Measurements from ENCODE around the gene ORAI2.
"Not testable (repeated sequence)": the region's sequence is repeated elsewhere in the genome, so short reads cannot be mapped to it uniquely, and the experiment has no call there.

Gene ORAI2

DNA sequence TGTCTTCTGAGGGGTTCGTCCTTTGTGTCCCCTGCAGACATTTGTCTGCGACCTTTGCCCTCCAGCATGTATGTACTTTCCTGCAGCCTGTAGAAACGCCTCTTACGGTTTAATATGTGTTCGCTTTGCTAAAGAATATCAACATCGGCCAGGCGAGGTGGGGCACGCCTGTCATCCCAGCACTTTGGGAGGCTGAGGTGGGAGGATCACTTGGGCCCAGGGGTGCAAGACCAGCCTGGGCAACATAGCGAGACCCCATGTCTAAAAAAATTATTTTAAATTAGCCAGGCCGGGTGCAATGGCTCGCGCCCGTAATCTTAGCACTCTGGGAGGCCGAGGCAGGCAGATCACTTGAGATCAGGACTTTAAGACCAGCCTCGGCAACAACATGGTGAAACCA lies 15.8 kb downstream of the ORAI2 start:
- DNase-seq: no peak

DNA sequence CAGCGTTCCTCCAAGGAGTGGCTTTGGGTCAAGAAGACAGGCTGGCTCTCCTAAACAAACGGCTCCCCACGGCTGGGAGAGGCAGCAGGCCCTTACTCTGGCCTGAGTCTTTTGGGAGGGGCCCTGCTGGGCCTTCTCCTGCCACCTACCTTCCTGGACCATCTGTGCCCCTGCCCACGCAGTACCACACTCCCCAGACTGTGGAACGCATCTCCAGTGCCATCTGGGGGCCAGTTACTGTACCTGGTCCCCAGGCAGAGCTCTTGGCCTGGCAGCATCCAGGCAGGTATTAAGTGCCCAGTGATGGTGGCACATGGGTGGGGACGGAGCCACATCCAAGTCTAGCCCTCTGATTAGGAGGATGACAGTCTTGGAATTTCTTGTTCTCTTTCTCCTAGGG lies 16.9 kb downstream of the ORAI2 start:
- peak; percentile 48 for DNase-seq

DNA sequence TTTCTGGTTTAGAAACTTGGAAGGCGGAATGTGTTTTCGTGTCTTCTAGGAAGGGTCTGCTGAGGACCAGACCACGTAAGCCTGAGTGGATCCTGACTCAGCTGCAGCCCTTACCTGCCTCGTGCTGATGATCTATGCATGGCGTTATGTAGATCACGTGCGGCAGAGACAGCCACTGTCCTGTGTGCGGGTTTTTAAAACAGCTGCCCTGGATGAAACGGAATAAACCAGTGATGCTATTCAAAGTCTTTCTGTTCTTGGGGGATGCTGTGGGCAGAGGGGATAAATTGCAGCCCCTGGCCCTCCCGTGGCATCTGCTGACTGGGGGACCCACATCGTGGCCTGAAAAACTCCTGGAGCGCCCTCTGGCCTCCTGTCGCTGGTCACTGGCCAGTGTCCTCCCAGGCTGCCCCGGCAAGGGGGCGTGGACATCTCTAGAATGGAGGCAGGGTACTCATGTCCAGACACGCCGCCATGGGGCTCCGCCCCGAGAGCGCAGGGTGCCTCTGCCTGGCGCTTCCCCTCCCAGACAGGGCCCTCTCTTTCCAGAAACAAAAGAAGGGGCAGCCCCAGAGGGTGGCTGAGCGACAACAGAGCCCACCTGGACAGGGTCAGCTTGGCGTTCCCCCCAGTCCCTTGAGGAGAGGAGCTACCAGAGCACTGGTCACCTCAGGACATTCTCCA lies 18.1 kb downstream of the ORAI2 start:
- DNase-seq: no peak

DNA sequence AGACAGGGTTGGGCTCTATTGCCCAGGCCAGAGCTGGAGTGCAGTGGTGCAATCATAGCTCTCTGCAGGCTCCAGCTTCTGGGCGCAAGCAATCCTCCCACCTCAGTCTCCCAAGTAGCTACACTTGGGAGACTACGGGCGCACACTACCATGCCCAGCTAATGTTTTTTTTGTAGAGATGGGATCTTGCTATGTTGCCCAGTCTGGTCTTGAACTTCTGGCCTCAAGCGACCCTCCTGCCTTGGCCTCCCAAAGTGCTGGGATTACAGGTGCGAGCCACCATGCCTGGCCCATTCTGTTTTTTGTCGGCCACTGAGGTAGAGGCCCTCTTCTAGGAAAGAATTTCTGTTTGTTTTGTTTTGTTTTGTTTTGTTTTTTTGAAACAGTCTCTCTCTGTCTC lies 19.1 kb downstream of the ORAI2 start:
- no peak for DNase-seq

DNA sequence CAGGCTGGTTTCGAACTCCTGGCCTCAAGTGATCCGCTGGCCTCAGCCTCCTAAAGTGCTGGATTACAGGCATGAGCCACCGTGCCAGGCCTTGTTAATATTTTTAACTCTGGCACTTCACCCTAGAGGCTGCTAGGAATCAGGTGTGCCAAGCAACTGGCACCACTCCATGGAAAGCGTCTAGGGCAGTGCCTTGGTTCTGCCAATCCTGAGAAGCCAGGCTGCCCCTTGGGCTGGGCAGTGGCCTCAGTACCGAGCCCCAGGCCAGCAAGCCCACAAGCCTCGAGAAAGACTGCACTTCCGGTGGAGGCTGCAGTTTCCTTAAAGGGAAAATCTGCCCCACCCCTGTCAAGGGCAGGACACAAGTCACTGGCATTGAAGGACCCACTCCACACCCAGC lies 19.9 kb downstream of the ORAI2 start:
- DNase-seq: no peak

DNA sequence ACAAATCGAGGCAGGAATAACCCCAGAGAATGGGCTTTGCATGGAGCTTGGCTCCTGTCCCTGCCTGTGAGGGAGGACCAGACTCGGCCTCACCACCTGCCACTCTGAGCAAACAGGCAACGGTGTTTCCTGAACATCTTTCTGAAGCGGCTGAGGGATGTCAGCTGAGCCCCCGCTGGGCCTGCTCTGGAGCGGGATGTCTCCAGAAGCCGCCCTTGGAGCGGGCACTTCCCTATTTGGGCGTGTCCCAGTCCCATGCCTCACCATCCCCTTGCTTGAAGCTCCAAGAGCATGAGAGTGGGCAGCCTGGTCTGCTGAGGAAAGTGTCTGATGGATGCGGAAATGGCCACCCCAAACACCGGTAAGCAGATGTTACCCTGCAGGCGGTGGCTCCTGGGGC lies 21.1 kb downstream of the ORAI2 start:
- no peak for DNase-seq

DNA sequence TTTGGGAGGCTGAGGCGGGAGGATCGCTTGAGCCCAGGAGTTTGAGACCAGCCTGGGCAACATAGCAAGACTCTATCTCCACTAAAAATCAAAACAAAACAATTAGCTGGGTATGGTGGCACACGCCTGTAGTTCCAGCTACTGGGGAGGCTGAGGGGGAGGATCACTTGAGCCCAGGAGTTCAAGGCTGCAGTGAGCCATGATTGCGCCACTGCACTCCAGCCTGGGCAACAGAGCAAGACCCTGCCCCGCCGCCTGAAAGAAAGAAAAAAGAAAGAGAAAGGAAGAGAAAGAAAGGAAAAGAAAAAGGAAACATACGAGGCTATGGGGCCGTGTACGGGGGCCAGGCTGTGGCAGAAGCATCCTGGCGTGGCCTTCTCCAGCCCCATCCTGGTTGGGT lies 21.6 kb downstream of the ORAI2 start:
- not testable (repeated sequence) for DNase-seq

DNA sequence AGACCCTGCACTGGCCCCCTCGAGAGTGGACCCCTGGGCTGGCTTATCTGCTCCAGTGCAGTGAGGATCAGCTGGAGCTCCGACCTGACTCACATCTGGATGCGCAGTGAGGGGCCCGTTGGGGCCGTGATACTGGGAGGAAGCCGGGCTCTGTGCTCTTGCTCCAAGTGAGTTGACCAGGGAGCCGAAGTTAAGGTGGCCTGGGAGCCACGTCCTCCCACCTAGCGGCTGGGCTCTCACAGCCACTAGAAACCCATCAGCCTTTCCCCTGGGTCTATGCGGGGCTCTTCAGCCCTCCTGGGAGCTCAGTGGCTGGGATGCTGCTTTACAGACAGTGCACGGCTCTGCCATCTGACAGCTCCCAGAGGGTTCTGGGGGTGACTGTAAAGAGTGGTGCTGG lies 22.2 kb downstream of the ORAI2 start:
- DNase-seq: no peak

DNA sequence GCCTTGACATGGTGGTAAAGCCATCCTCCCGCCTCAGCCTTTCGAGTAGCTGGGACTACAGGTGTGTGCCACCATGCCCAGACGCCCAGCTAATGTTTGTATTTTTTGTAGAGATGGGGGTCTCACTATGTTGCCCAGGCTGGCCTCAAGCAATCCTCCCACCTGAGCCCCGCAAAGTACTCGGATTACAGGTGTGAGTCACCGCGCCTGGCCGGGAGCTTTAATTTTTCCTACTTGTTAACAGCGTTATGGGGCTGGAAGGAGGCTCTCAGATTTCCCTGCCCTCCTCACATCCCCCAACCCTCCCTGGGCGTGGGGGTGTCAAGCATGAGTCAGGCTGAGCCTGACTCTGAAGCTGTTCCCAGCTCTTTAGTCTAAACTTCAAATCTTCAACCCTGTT lies 23.0 kb downstream of the ORAI2 start:
- no peak for DNase-seq

DNA sequence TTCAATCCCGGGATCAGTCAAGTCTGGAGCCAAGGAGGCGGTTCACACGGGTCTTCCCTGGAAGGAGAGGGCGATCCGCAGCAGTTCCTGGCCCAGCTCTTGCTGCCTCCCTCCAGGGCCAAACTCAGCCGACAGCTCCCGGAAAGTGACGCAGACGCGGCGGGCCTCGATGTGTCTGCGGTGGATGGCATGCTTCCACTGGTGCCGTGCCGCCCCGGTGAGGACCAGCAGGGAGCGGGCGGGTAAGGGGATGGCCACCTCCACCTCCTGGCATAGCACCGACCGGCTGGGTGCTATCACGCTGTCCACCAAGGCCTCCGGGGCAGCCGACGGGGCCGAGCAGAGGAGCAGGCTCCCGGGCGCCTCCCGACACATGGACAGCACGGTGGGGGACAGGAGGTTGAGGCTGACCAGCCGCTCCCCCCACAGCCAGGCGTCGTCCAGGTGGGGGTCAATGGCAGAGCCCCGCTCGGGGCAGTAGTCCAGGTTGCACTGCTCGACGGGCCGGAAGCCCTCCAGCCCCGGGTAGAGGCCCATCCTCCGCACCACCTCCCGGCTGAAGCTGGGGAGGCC lies 24.1 kb downstream of the ORAI2 start:
- no peak for DNase-seq

DNA sequence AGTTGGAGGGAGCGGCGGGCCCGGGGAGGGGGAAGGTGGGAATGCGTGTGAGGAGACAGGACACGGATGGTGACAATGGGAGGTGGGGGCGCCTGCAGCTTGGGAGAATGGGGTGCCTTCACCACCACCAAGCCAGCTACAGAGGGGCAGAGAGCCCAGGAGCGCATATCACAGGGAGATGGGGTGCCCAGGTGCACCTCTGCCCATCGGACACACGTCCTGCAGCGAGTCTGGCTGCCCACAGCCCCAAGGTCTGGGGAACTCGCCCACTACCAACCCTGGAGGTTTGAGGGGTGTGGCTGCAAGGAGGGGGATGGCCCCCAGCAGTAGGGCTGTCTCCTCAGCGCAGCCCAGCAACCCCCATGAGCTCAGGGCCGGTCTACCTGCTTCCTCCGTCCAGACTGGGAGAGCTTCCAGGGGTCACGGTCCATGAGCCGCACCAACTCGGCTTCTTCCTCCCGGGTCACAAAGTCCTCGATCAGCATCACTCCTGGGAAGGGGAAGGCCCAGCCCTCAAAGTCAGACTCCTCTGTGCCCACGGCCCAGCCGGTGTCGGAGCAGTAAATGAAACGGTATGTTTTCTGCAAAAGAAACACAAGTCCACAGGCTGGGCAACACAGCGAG lies 26.0 kb downstream of the ORAI2 start:
- no peak for DNase-seq

DNA sequence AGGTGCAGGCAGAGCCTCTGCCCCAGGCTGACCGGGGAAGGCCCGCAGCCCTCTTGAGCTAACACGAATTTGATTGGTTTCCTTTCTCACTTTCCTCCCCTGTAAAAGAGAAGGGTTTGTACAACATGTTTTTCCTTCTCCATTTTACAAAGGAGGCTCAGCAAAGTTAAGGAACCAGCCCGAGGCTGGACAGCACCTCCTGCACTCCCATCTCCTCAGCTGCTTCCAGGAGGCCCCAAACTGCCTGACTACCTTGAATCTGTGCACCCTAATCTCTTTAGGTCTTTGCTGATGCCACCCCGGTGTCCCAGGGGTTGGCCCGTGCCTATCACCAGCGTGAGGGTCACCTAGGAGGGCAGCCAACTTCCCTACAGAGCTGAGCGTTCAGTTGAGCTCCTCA lies 27.1 kb downstream of the ORAI2 start:
- DNase-seq: no peak

DNA sequence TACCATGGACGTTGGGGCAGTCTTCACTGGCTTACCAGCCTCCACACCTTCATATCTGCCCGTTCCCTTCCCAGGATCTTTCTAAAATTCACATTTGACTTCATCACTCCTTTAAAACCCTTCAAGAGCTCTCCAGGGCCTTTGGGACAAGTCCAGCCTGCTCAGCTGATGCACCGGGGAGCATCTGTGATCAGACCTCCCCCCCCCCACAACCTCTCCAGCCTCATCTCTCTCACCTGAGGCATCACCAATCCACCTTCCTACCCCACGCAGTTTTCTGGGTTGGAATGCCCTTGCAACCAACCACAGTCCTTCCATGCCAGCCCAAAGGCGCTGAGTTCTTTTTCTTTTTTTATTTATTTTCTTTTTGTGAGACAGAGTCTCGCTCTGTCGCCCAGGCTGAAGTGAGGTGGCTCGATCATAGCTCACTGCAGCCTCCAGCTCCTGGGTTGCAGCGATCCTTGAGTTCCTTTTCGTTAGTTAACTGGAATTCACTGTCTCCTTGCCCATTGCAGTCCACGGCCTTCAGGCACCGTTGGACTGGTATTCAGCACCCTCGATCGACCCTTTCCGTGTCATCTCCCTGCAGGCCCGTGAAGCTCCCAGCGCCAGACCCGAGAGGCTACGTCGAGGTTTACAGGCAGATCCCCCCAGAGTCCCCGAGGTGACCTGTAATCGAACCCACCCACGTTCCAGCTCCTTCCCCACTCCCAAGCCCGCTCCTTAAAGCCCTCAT lies 30.6 kb downstream of the ORAI2 start:
- no peak for DNase-seq

DNA sequence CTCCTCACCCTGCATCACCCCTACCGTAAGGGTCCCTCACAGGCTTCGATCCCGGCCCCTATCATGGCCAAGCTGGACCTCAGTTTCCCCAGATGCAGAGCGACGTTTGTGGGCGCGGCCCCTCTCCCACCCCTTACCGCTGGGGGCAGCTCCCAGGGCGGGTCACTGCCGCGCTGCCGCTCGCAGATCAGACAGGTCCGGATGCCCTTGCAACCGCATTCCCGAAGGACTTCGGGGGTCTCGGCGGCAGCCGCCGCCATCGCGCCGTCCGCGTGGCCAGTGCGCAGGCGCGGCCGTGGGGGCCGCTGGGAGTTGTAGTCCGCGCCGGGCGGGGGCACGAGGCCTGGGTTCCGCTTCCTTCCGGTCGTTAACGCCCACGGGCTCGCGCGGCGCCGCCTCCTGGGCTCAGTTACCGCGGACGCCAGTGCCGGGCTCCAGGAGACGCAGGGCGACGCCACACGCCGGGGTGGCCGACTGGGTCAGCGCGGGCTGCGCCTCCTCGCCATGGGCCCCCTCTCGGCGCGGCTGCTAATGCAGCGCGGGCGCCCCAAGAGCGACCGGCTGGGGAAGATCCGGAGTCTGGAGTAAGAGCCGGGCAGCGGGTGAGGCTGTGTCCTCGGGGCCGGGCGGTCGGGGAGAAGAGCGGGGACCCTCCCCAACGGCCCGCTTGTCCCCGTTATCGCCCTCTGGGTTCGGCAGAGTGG lies 31.4 kb downstream of the ORAI2 start, which contains the start of the genes ALKBH4 and LRWD1:
TSS of gene ALKBH4 (minus strand) at position 287 of the 704 bp plus-strand sequence. CDS start at position 260, 27 bp downstream.
TSS of gene LRWD1 (plus strand) at position 408 of the 704 bp plus-strand sequence. CDS start at position 505, 97 bp downstream.
- DNase-seq: peak; percentile 91

DNA sequence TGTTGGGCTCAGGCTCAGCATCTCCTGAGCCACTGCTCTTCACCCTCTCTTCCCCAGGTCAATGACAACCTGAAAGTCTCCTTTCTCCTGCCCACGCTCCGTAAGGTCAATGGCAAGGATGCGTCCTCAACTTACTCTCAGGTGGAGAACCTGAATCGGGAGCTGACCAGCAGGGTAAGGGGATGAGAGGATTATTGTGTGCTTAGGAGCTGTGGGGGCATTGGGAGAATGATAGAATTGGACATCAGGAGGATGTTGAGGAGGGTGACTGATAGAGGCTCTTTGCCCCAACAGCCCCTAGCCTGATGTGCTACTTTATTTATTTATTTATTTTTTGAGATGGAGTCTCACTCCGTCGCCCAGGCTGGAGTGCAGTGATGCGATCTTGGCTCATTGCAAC lies 32.7 kb downstream of the ORAI2 start:
- no peak for DNase-seq

DNA sequence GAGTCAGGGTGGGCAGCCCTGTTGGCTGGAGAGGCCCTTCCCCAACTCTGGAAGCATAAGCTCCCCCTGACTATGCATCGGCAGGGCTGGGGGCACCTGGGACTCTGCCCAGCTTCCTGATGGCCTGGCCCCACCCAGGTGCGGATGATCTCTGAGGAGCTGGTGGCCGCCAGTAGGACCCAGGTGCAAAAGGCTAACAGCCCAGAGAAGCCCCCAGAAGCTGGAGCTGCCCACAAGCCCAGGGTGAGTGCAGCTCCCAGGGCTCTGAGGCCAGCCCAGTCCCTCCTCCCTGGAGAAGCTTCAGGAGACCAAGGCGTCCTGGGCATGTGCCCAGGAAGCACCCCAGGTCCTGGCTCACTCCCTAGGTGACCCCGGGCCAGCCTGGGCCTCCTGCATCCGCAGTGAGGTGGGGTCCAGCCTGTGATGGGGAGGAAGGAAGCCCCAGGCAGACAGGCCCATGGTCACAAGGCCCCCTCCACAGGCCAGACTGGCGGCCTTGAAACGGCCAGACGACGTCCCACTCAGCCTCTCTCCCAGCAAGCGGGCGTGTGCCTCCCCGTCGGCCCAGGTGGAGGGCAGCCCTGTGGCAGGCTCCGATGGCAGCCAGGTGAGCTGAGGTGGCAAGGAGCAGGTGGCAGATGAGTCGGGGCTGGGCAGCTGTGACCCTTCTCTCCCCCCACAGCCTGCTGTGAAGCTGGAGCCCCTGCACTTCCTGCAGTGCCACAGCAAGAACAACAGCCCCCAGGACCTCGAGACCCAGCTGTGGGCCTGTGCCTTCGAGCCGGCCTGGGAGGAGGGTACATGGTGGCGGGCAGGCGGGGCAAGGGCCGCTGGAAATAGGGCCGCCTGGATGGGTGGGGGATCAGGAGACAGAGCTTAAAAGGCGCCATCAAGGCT lies 34.5 kb downstream of the ORAI2 start:
- no peak for DNase-seq

DNA sequence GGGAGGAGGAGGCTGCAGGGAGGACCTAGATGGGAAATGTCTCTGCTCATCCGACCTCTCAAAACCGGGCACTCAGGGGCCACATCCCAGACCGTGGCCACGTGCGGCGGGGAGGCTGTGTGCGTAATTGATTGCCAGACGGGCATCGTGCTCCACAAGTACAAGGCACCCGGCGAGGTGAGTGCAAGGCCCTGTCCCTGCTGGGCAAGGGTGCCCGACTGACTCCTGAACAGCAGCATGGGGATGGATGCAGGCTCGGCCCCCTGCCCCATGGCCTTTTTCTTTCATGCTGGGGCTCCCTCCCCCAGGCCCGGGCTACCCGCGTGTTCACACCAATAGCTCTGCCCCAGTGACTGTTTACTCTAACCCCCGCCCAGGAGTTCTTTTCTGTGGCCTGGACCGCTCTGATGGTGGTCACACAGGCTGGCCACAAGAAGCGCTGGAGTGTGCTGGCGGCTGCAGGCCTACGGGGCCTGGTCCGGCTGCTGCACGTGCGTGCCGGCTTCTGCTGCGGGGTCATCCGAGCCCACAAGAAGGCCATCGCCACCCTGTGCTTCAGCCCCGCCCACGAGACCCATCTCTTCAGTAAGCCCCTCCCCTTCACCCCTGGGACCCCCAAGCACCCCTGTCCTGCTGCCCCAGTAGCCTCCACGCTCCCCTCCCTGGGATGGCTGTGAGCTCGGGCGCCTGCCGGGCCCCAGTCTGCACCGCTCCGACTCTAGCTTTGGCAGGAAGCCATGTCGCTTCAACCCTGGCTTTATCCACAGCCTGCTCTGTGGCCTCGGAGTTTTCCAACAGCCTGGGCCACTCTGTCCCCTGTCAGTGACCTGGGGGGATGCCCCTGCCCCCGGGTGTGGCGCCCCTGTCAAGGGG lies 35.3 kb downstream of the ORAI2 start:
- no peak for DNase-seq

DNA sequence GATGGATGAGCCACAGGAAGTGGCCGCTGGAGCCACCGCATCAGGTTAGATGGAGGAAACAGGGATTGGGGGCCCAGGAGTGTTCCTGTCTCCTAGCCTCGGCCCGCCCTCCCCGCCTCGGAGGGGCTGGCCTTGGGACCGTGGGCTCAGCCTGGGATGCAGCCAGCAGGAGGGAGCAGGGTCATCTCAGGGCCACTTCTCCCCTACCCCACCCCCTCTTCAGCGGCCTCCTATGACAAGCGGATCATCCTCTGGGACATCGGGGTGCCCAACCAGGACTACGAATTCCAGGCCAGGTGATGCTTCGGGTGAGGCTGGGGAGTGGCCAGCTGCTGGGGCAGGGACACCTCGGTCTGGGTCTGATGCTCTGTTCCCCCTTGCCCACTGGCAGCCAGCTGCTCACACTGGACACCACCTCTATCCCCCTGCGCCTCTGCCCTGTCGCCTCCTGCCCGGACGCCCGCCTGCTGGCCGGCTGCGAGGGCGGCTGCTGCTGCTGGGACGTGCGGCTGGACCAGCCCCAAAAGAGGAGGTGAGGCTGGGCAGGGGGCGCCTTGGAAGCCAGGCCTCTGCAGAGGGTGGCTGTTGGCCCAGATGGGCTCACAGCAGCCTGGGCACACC lies 36.1 kb downstream of the ORAI2 start:
- no peak for DNase-seq

DNA sequence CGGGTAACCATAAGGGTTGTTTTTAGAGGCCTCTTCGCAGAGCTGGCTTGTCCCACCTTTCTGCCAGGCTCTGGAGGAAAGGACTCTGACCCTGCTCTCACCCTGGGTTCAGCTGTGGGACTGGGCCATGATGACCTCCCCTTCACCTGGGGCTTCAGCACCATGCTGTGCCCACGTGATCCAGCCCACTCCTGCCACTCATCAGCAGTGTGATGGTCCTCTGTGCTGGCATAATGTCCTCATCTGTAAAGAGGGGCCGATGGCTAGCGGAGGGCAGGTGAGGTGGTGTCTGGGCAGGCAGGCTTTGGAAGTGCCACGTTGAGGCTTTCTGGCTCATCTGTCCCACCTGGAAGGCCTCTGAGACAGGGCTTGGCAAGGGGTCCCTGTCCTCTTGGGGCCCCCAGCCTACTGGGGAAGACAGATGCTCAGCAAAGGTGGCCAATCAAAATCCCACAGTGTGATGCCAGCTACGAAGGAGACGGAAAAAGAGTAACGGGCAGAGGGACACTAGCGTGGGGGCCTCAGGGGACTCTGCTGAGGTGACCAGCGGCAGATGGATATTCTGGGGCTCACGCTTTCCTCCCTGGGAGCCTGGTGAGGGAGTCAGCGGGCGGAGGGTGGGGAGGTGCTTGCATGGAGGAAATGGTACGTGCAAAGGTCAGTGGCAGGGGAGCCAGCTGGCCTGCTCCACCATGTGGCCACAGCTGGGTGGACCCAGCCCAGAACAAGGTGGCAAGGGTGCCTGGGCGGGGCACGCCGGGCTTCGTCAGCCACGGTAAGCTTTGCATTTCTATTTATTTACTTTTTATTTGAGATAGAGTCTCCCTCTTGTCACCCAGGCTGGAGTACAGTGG lies 36.8 kb downstream of the ORAI2 start:
- DNase-seq: no peak

DNA sequence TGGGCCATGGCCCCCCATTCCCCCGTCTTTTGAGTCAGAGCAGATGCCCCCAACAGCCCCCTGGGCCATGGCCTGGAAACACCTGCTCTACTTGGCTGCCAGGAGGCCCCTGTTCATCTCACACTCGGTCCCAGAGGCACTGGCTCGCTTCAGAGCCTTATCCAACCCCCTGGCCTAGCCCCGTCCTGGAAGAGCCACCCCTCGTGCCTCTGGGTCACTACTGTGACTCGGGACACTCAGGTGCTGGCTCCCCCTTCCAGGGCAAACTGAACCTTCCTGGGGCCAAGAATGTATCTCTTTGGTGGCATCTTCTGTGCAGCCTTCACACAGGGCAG lies 38.4 kb downstream of the ORAI2 start:
- DNase-seq: no peak

Measured in activated CD4-positive, alpha-beta T cell treated with anti-CD3 and anti-CD28 coated beads for 1 hour (primary cell).